Measurements from ENCODE around the gene NDUFS6.

The NDUFS6 gene

GRCh38 chr5:1803192-1803591 is 2.0 kb downstream of the NDUFS6 start:
- Histone ChIP-seq H4K20me1 (ENCODE audit: control insufficient read depth, insufficient read depth, low read depth, low read length) (no peaks in the 10 kb centered on the region; the same call in 1 of the 2 replicates), H3K79me2 (ENCODE audit: control insufficient read depth, low read length) (peaks cover 98% of the 10 kb centered on the region), H3K4me2 (ENCODE audit: low read length) (no peak overlapping the region), H3K9me2 (replicated peaks; ENCODE audit: control insufficient read depth, low read length) (no peaks in the 10 kb centered on the region), H3K4me3 (ENCODE audit: low read length) (no peak overlapping the region), H3K9me3 (ENCODE audit: control insufficient read depth, insufficient read depth, low read length) (no peaks in the 10 kb centered on the region), H3F3A (ENCODE audit: control insufficient read depth, insufficient read depth) (peaks cover 8% of the 10 kb centered on the region), H3K4me1 (ENCODE audit: control insufficient read depth, low read length) (peaks cover 17% of the 10 kb centered on the region), H3K27ac (ENCODE audit: low read depth, low read length) (no peak overlapping the region), H3K36me3 (ENCODE audit: control insufficient read depth, low read length) (peaks cover 82% of the 10 kb centered on the region), H3K27me3 (ENCODE audit: control insufficient read depth, low read length) (no peaks in the 10 kb centered on the region)
- TF ChIP-seq EZH2phosphoT487 (IDR thresholded peaks at IDR 0.05; ENCODE audit: borderline replicate concordance, low read length) = no peak
- TF ChIP-seq CTCF (IDR thresholded peaks at IDR 0.05; ENCODE audit: low read depth, low read length, poor library complexity, severe bottlenecking) = no peak

GRCh38 chr5:1804001-1804690 is 2.9 kb downstream of the NDUFS6 start:
- Histone ChIP-seq H3K36me3 (ENCODE audit: control insufficient read depth, low read length) (peaks cover 81% of the 10 kb centered on the region), H3K27ac (ENCODE audit: low read depth, low read length) (no peak overlapping the region), H3K4me1 (ENCODE audit: control insufficient read depth, low read length) (peaks cover 9% of the 10 kb centered on the region), H3K79me2 (ENCODE audit: control insufficient read depth, low read length) (peaks cover 98% of the 10 kb centered on the region), H3K27me3 (ENCODE audit: control insufficient read depth, low read length) (no peaks in the 10 kb centered on the region), H3K9me2 (replicated peaks; ENCODE audit: control insufficient read depth, low read length) (no peaks in the 10 kb centered on the region), H3F3A (ENCODE audit: control insufficient read depth, insufficient read depth) (peaks cover 8% of the 10 kb centered on the region), H3K4me3 (ENCODE audit: low read length) (no peak overlapping the region), H4K20me1 (ENCODE audit: control insufficient read depth, insufficient read depth, low read depth, low read length) (no peaks in the 10 kb centered on the region), H3K9me3 (ENCODE audit: control insufficient read depth, insufficient read depth, low read length) (no peaks in the 10 kb centered on the region), H3K4me2 (ENCODE audit: low read length) (no peak overlapping the region)
- TF ChIP-seq CTCF (IDR thresholded peaks at IDR 0.05; ENCODE audit: low read depth, low read length, poor library complexity, severe bottlenecking) = no peak
- no peak for TF ChIP-seq EZH2phosphoT487 (IDR thresholded peaks at IDR 0.05; ENCODE audit: borderline replicate concordance, low read length)

- Histone ChIP-seq H3K79me2 (ENCODE audit: control insufficient read depth, low read length) (peaks cover 100% of the 10 kb centered on the region), H3K4me2 (ENCODE audit: low read length) (no peak overlapping the region), H4K20me1 (ENCODE audit: control insufficient read depth, insufficient read depth, low read depth, low read length) (no peaks in the 10 kb centered on the region), H3K27ac (ENCODE audit: low read depth, low read length) (no peak overlapping the region), H3K4me3 (ENCODE audit: low read length) (no peak overlapping the region), H3K9me2 (replicated peaks; ENCODE audit: control insufficient read depth, low read length) (no peaks in the 10 kb centered on the region), H3K4me1 (ENCODE audit: control insufficient read depth, low read length) (peaks cover 9% of the 10 kb centered on the region), H3K36me3 (ENCODE audit: control insufficient read depth, low read length) (peaks cover 88% of the 10 kb centered on the region), H3F3A (ENCODE audit: control insufficient read depth, insufficient read depth) (peaks cover 8% of the 10 kb centered on the region), H3K27me3 (ENCODE audit: control insufficient read depth, low read length) (no peaks in the 10 kb centered on the region), H3K9me3 (ENCODE audit: control insufficient read depth, insufficient read depth, low read length) (no peaks in the 10 kb centered on the region)
- TF ChIP-seq EZH2phosphoT487 (IDR thresholded peaks at IDR 0.05; ENCODE audit: borderline replicate concordance, low read length) (no peak), CTCF (IDR thresholded peaks at IDR 0.05; ENCODE audit: low read depth, low read length, poor library complexity, severe bottlenecking) (no peak)
These were observed 4.1 kb downstream of the NDUFS6 start for GRCh38 chr5:1805326-1805725.

All from DOHH2 (cell line).